Nephron (organoid): ENCODE data around the gene COL6A1.

Source experiments
- H3K27ac Mint-ChIP-seq, 3 experiments: 2 replicates each; pipeline ENCODE4 v1.8.0; 2020; ENCODE audit warnings: mixed read lengths in 3 of 3, mild to moderate bottlenecking in 2 of 3, moderate library complexity in 1 of 3
- H3K27me3 Mint-ChIP-seq: 2 replicates; pipeline ENCODE4 v1.8.0; 2021; ENCODE audit warnings: low read depth, mild to moderate bottlenecking, moderate library complexity, mixed read lengths
- H3K36me3 Mint-ChIP-seq: 2 replicates; pipeline ENCODE4 v1.8.0; 2020; ENCODE audit warnings: low read depth, mixed read lengths
- H3K4me1 Mint-ChIP-seq: 2 replicates; pipeline ENCODE4 v1.8.0; 2020; ENCODE audit warnings: mixed read lengths
- H3K4me3 Mint-ChIP-seq, 3 experiments: 2 replicates each; pipeline ENCODE4 v1.8.0; 2020; ENCODE audit warnings: mild to moderate bottlenecking in 3 of 3, mixed read lengths in 3 of 3, moderate library complexity in 2 of 3
- H3K9me3 Mint-ChIP-seq: 2 replicates; pipeline ENCODE4 v1.8.0; 2020; ENCODE audit warnings: mixed read lengths
- CTCF ChIP-seq, 3 experiments: fragments of 200-600 bp; sonication (generic); IDR thresholded peaks; one replicate each; pipeline ENCODE4 v1.5.0; 2021; ENCODE audit warnings: antibody characterized with exemption in 3 of 3; ENCODE audit not compliant: unreplicated experiment in 3 of 3

The COL6A1 gene

GRCh38 chr21:45994759-45995685 lies 13.5 kb downstream of the COL6A1 start:
- TF ChIP-seq CTCF (IDR thresholded peaks at IDR 0.05; ENCODE audit: unreplicated experiment in 3 of 3), result no peak
- H3K36me3 Mint-ChIP-seq, result peaks cover 21% of the 10 kb centered on the region

GRCh38 chr21:45995686-45996179 lies 14.2 kb downstream of the COL6A1 start:
- no peak overlapping the region for H3K27ac Mint-ChIP-seq
- H3K9me3 Mint-ChIP-seq, result no peaks in the 10 kb centered on the region
- H3K27me3 Mint-ChIP-seq, result no peaks in the 10 kb centered on the region
- H3K36me3 Mint-ChIP-seq, result peaks cover 20% of the 10 kb centered on the region
- no peaks in the 10 kb centered on the region for H3K4me1 Mint-ChIP-seq
- H3K4me3 Mint-ChIP-seq, result no peak overlapping the region
- no peak for TF ChIP-seq CTCF (IDR thresholded peaks at IDR 0.05; ENCODE audit: unreplicated experiment in 3 of 3)

More at GRCh38 chr21:45994759-45995685, 13.5 kb downstream of the COL6A1 start:
- no peaks in the 10 kb centered on the region for H3K4me1 Mint-ChIP-seq
- H3K27ac Mint-ChIP-seq, result no peak overlapping the region
- H3K4me3 Mint-ChIP-seq, result no peak overlapping the region
- no peaks in the 10 kb centered on the region for H3K9me3 Mint-ChIP-seq
- H3K27me3 Mint-ChIP-seq, result no peaks in the 10 kb centered on the region

GRCh38 chr21:45996311-45997204 lies 15.0 kb downstream of the COL6A1 start:
- TF ChIP-seq CTCF (IDR thresholded peaks at IDR 0.05; ENCODE audit: unreplicated experiment in 3 of 3), result no peak
- no peaks in the 10 kb centered on the region for H3K27me3 Mint-ChIP-seq
- no peak overlapping the region for H3K27ac Mint-ChIP-seq
- peaks cover 17% of the 10 kb centered on the region for H3K36me3 Mint-ChIP-seq
- H3K4me3 Mint-ChIP-seq, result no peak overlapping the region
- H3K9me3 Mint-ChIP-seq, result no peaks in the 10 kb centered on the region
- no peaks in the 10 kb centered on the region for H3K4me1 Mint-ChIP-seq

DNA sequence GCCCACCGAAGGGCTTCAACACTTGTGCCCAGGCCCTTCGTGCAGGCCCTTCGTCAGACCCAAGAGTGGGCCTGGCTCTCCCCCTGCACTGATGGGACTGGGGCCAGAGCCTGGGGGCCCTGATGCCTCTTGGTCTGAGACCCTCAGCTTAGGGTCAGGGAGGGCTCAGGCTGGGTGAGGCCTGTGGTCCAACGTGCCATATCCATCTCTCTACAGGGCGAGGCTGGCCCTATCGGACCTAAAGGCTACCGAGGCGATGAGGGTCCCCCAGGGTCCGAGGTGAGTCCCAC lies 15.6 kb downstream of the COL6A1 start:
- H3K36me3 Mint-ChIP-seq, result peaks cover 14% of the 10 kb centered on the region
- TF ChIP-seq CTCF (IDR thresholded peaks at IDR 0.05; ENCODE audit: unreplicated experiment in 3 of 3), result no peak

DNA sequence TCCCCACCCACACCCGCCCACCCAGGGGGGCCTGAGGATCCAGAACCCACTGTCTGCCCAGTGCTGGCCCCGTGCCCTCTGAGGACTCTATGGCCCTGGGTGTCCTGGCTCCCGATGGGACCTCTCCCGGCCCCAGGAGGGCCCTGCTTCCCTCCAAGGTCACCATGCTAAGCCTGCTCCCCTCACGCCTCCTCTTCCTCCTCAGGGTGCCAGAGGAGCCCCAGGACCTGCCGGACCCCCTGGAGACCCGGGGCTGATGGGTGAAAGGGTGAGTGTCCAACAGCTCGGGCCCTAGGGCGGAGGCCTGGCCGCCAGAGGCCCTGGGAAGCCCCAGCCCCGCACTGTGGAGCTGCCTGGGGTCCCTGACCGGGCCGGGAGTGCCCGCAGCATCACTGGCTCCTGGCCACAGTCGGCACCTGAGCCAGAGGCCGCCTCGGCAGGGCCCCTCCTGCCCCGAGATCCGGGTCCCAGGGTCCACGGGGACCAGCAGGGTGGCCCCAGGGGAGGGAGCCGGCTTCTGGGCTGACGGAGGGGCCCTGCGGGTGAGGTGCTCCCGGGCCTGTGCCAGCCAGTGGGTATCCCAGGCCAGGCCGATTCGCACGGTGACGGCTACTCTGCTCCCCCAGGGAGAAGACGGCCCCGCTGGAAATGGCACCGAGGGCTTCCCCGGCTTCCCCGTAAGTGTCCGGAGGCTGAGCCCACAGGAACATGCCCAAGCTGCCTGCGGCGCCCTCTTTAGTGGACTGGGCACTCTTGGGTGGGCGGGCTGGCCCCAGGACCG lies 16.1 kb downstream of the COL6A1 start:
- TF ChIP-seq CTCF (IDR thresholded peaks at IDR 0.05; ENCODE audit: unreplicated experiment in 3 of 3), result no peak
- Mint-ChIP-seq H3K27me3 (no peaks in the 10 kb centered on the region), H3K9me3 (no peaks in the 10 kb centered on the region), H3K4me1 (no peaks in the 10 kb centered on the region), H3K36me3 (peaks cover 14% of the 10 kb centered on the region), H3K4me3 (no peak overlapping the region), H3K27ac (no peak overlapping the region)

More for the DNA sequence above, 15.6 kb downstream of the COL6A1 start:
- Mint-ChIP-seq H3K27me3 (no peaks in the 10 kb centered on the region), H3K27ac (no peak overlapping the region), H3K4me1 (no peaks in the 10 kb centered on the region), H3K4me3 (no peak overlapping the region), H3K9me3 (no peaks in the 10 kb centered on the region)
